IMR-90 (cell line): ENCODE results near the gene ZNF521. TPM values are rescaled to one million over a fixed set of nuclear protein-coding genes. Genes with fewer than 3 reads are reported as not detected.

ENCODE experiments used
- ATAC-seq: fragments of 200-7000 bp; cut with Tn5 transposase; 2 replicates; pipeline ENCODE4 v1.9.1; 2020; ENCODE audit warnings: low read depth, mild to moderate bottlenecking, moderate library complexity
- BruUV-seq: library from RNA; stranded (reverse); fragments of 400-500 nt; replicated peaks from 2 replicates; lab custom pipeline; 2021; lab: Mats Ljungman, UMichigan
- CTCF ChIA-PET: fragments of 300-600 bp; formaldehyde crosslinking; extraction: SDS; loops from one replicate; lab custom pipeline; 2021; ENCODE audit warnings: antibody characterized with exemption; lab: Yijun Ruan, JAX
- POLR2A ChIA-PET: fragments of 300-600 bp; sonication (Branson Sonifier 250); formaldehyde crosslinking; loops from one replicate; lab custom pipeline; 2022; ENCODE audit warnings: antibody characterized with exemption; ENCODE audit not compliant: unreplicated experiment; lab: Charles Lee
- DNase-seq: peaks from one replicate; pipeline ENCODE4 v3.0.0; 2013
- H2AFZ ChIP-seq: replicated peaks from 2 replicates; pipeline ENCODE3; 2013; ENCODE audit warnings: low read length, mild to moderate bottlenecking; ENCODE audit not compliant: poor library complexity
- H2AK5ac ChIP-seq: 2 replicates; pipeline ENCODE4 v1.6.1; 2013; ENCODE audit warnings: low read depth, low read length, inconsistent platforms
- H2AK9ac ChIP-seq: replicated peaks from 2 replicates; pipeline ENCODE3; 2013; ENCODE audit warnings: mild to moderate bottlenecking, low read depth, low read length, moderate library complexity; ENCODE audit not compliant: poor library complexity
- H2BK120ac ChIP-seq: 2 replicates; pipeline ENCODE4 v1.6.1; 2013; ENCODE audit warnings: low read depth, low read length, inconsistent platforms
- H2BK15ac ChIP-seq: 3 replicates; pipeline ENCODE4 v1.6.1; 2013; ENCODE audit warnings: low read depth, low read length, inconsistent platforms
- H2BK20ac ChIP-seq: 2 replicates; pipeline ENCODE4 v1.6.1; 2013; ENCODE audit warnings: low read depth, mild to moderate bottlenecking, inconsistent platforms, low read length, moderate library complexity
- H2BK5ac ChIP-seq: 2 replicates; pipeline ENCODE4 v1.6.1; 2013; ENCODE audit warnings: mild to moderate bottlenecking, low read depth, low read length, inconsistent platforms; ENCODE audit not compliant: poor library complexity, severe bottlenecking
- H3K14ac ChIP-seq: replicated peaks from 2 replicates; pipeline ENCODE4 v1.6.1; 2013; ENCODE audit warnings: low read depth, low read length, inconsistent platforms
- H3K18ac ChIP-seq: 2 replicates; pipeline ENCODE4 v1.6.1; 2013; ENCODE audit warnings: low read depth, low read length, control low read depth
- H3K23ac ChIP-seq: 2 replicates; pipeline ENCODE4 v1.6.1; 2013; ENCODE audit warnings: low read depth, low read length, inconsistent platforms
- H3K27ac ChIP-seq: 2 replicates; pipeline ENCODE4 v1.5.1; 2013; ENCODE audit warnings: mild to moderate bottlenecking, control low read depth, low read length; ENCODE audit not compliant: insufficient read depth
- H3K27me3 ChIP-seq: 2 replicates; pipeline ENCODE4 v1.6.1; 2013; ENCODE audit warnings: low read length; ENCODE audit not compliant: control insufficient read depth, insufficient read depth
- H3K36me3 ChIP-seq: 2 replicates; pipeline ENCODE4 v1.6.1; 2013; ENCODE audit warnings: low read length, mixed read lengths; ENCODE audit not compliant: control insufficient read depth, insufficient read depth
- H3K4ac ChIP-seq: 2 replicates; pipeline ENCODE4 v1.6.1; 2013; ENCODE audit warnings: low read depth, low read length, inconsistent platforms
- H3K4me1 ChIP-seq: 2 replicates; pipeline ENCODE4 v1.6.1; 2013; ENCODE audit warnings: low read length, mixed read lengths; ENCODE audit not compliant: control insufficient read depth, insufficient read depth
- H3K4me2 ChIP-seq: 2 replicates; pipeline ENCODE4 v1.6.1; 2013; ENCODE audit warnings: low read depth, mild to moderate bottlenecking, control low read depth, low read length, moderate library complexity
- H3K4me3 ChIP-seq: 2 replicates; pipeline ENCODE4 v1.5.1; 2013; ENCODE audit warnings: low read depth, mild to moderate bottlenecking, control low read depth, low read length, moderate library complexity; ENCODE audit not compliant: insufficient read depth
- H3K56ac ChIP-seq: 2 replicates; pipeline ENCODE4 v1.6.1; 2013; ENCODE audit warnings: low read length, inconsistent platforms; ENCODE audit not compliant: insufficient read depth; ENCODE audit errors: extremely low read depth
- H3K79me1 ChIP-seq, 2 experiments: 2 replicates each; pipeline ENCODE4 v1.6.1; 2013; ENCODE audit warnings: low read length in 2 of 2, inconsistent platforms in 1 of 2, low read depth in 1 of 2
- H3K9ac ChIP-seq: 2 replicates; pipeline ENCODE4 v1.6.1; 2013; ENCODE audit warnings: low read depth, low read length, control low read depth
- H3K9me1 ChIP-seq: 2 replicates; pipeline ENCODE4 v1.6.1; 2013; ENCODE audit warnings: low read length, inconsistent platforms; ENCODE audit not compliant: insufficient read depth
- H3K9me3 ChIP-seq: 2 replicates; pipeline ENCODE4 v1.6.1; 2013; ENCODE audit warnings: low read length; ENCODE audit not compliant: control insufficient read depth, insufficient read depth
- H4K20me1 ChIP-seq: 2 replicates; pipeline ENCODE4 v1.6.1; 2013; ENCODE audit warnings: low read length, inconsistent platforms; ENCODE audit not compliant: insufficient read depth
- H4K5ac ChIP-seq: 2 replicates; pipeline ENCODE4 v1.6.1; 2013; ENCODE audit warnings: mild to moderate bottlenecking, low read depth, low read length, control low read depth
- H4K8ac ChIP-seq, 2 experiments: 2 replicates each; pipeline ENCODE4 v1.6.1; 2013; ENCODE audit warnings: low read depth in 2 of 2, low read length in 2 of 2, control low read depth in 1 of 2, inconsistent platforms in 1 of 2
- H4K91ac ChIP-seq: 2 replicates; pipeline ENCODE4 v1.6.1; 2013; ENCODE audit warnings: low read depth, low read length, inconsistent platforms; ENCODE audit not compliant: insufficient read depth
- BHLHE40 ChIP-seq: fragments of 150-350 bp; IDR thresholded peaks from 2 replicates; pipeline ENCODE4 v1.6.1; 2016; ENCODE audit warnings: mild to moderate bottlenecking, low read depth, low read length
- CEBPB ChIP-seq: IDR thresholded peaks from 2 replicates; pipeline ENCODE4 v1.6.1; 2012; ENCODE audit warnings: low read depth, low read length, improper control_type of control experiment
- CHD1 ChIP-seq: IDR thresholded peaks from 2 replicates; pipeline ENCODE4 v1.6.1; 2012; ENCODE audit warnings: low read depth, low read length, improper control_type of control experiment
- FOS ChIP-seq: fragments of 150-350 bp; IDR thresholded peaks from 2 replicates; pipeline ENCODE4 v1.6.1; 2016; ENCODE audit warnings: low read depth, low read length
- MAFK ChIP-seq: IDR thresholded peaks from 2 replicates; pipeline ENCODE4 v1.6.1; 2012; ENCODE audit warnings: low read depth, low read length, improper control_type of control experiment
- MAZ ChIP-seq: IDR thresholded peaks from 2 replicates; pipeline ENCODE4 v1.6.1; 2012; ENCODE audit warnings: low read depth, mild to moderate bottlenecking, low read length, improper control_type of control experiment, moderate library complexity, borderline replicate concordance
- MXI1 ChIP-seq: IDR thresholded peaks from 2 replicates; pipeline ENCODE4 v1.6.1; 2012; ENCODE audit warnings: low read depth, mild to moderate bottlenecking, low read length, moderate library complexity, borderline replicate concordance
- NFE2L2 ChIP-seq: fragments of 150-350 bp; IDR thresholded peaks from 2 replicates; pipeline ENCODE4 v1.6.1; 2016; ENCODE audit warnings: low read depth, mild to moderate bottlenecking, low read length
- POLR2A ChIP-seq: IDR thresholded peaks from 2 replicates; pipeline ENCODE4 v1.6.1; 2012; ENCODE audit warnings: mild to moderate bottlenecking, low read depth, low read length
- RAD21 ChIP-seq: IDR thresholded peaks from 2 replicates; pipeline ENCODE4 v1.6.1; 2012; ENCODE audit warnings: low read length, improper control_type of control experiment
- RCOR1 ChIP-seq: IDR thresholded peaks from 2 replicates; pipeline ENCODE4 v1.6.1; 2012; ENCODE audit warnings: mild to moderate bottlenecking, low read length, improper control_type of control experiment; ENCODE audit not compliant: insufficient replicate concordance
- RFX5 ChIP-seq: IDR thresholded peaks from 2 replicates; pipeline ENCODE4 v1.8.0; 2012; ENCODE audit warnings: low read depth, mild to moderate bottlenecking, low read length, moderate library complexity
- SMC3 ChIP-seq: fragments of 150-350 bp; IDR thresholded peaks from 2 replicates; pipeline ENCODE4 v1.6.1; 2016; ENCODE audit warnings: low read depth, mild to moderate bottlenecking, antibody characterized with exemption, low read length, moderate library complexity
- WGBS, 2 experiments: methylation state at CpG; one replicate each; pipeline versions ENCODE4 v1.1.5 to v1.1.7; 2013; ENCODE audit warnings: missing lambda C conversion rate in 2 of 2; ENCODE audit not compliant: insufficient read length in 1 of 2; ENCODE audit errors: extremely low coverage in 2 of 2; 5-methylcytosine and 5-hydroxymethylcytosine counted together
- dilution Hi-C: fragments of 300-500 bp; cut with HindIII; formaldehyde crosslinking; loops from one replicate; pipeline ENCODE4 v1.14.3; 2018; ENCODE audit warnings: low sequenced_read_pairs; ENCODE audit not compliant: unreplicated experiment
- in situ Hi-C: fragments of 300-500 bp; cut with MboI; formaldehyde crosslinking; loops from 3 replicates; pipeline ENCODE4 v1.14.3; 2019; ENCODE audit warnings: low sequenced_read_pairs, inconsistent platforms, mixed read lengths
- intact Hi-C: fragments of 100-400 bp; cut with micrococcal nuclease; formaldehyde crosslinking; loops from 2 replicates; pipeline ENCODE4 v1.10.0; 2022
- polyA plus RNA-seq, 3 experiments: library from polyadenylated mRNA; depleted of rRNA; stranded (reverse); fragments of >200 nt; gene quantifications; 2 replicates each; pipeline ENCODE4 v1.2.3, GENCODE V29; 2012; ENCODE audit warnings: low replicate concordance in 1 of 3
- total RNA-seq: library from RNA; depleted of rRNA; stranded (reverse); fragments of >200 nt; gene quantifications from 2 replicates; pipeline ENCODE4 v1.2.3, GENCODE V29; 2012
- TF ChIP-seq, protein P1 (sequence below): conservative IDR thresholded peaks from 2 replicates; pipeline ENCODE4 v1.5.1; 2012; ENCODE audit warnings: mild to moderate bottlenecking, low read depth, low read length, improper control_type of control experiment
- TF ChIP-seq, protein P2 (sequence below): fragments of 150-350 bp; IDR thresholded peaks from 2 replicates; pipeline ENCODE4 v1.6.1; 2017; ENCODE audit warnings: mild to moderate bottlenecking, antibody characterized with exemption, low read length, low read depth
- TF ChIP-seq, protein P3 (sequence below): fragments of 150-350 bp; IDR thresholded peaks from 2 replicates; pipeline ENCODE4 v1.6.1; 2016; ENCODE audit warnings: low read depth, mild to moderate bottlenecking, low read length, moderate library complexity, borderline replicate concordance

The ZNF521 gene
- total and polyA plus RNA-seq, 2 of the 4 experiments (the other 2 are of a cell fraction): 21.5 to 59.3 TPM

DNA sequence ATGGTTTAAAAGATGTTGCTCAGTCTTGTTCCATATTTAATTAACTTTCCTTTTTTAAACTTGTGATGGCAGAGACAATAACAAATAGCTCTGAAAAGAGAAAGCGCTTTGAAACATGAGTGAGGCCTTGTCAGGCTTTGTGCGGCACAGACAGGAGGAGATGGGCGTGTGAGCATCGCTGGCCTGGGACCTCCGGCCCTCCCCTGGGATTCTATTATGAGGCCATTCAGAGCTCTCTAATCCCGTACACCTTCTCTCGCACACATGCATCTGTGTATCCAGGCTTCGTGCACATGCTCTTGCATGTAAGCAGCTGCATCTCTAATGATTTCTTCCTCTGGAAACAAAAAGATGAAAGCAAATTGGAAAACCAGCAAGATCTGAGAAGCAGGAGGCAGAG lies 313.7 kb downstream of the ZNF521 start:
- H4K91ac ChIP-seq: no peak overlapping the region
- H3K27ac ChIP-seq: no peak overlapping the region
- H3K4ac ChIP-seq: no peak overlapping the region
- no peaks in the 10 kb centered on the region for H3K36me3 ChIP-seq
- intact Hi-C loops (no loop called here), dilution Hi-C loops (no loop called here), in situ Hi-C loops (no loop called here)
- no peak overlapping the region for H2AFZ ChIP-seq
- H3K14ac ChIP-seq: no peak overlapping the region
- no peak overlapping the region for H3K9ac ChIP-seq
- no peak for DNase-seq
- no peaks in the 10 kb centered on the region; the same call in 1 of the 2 replicates for H3K4me1 ChIP-seq
- no peaks in the 10 kb centered on the region for H4K20me1 ChIP-seq
- BruUV-seq: no TSS peak
- CTCF ChIA-PET: interaction anchor here (1.6 kb wide), 1 partner anchor 15 kb away, joined by 3 read pairs; no protein-coding TSS in a partner anchor
- H2BK20ac ChIP-seq: no peak overlapping the region
- H2BK15ac ChIP-seq: no peak overlapping the region
- H3K79me1 ChIP-seq: no peaks in the 10 kb centered on the region
- TF ChIP-seq SMC3 (no peak), RAD21 (no peak), FOS (no peak), MAZ (no peak), MAFK (no peak), NFE2L2 (no peak), RFX5 (no peak), RCOR1 (no peak), MXI1 (no peak), CHD1 (no peak), POLR2A (no peak), CEBPB (no peak), BHLHE40 (no peak)
- TF ChIP-seq, protein P1, sequence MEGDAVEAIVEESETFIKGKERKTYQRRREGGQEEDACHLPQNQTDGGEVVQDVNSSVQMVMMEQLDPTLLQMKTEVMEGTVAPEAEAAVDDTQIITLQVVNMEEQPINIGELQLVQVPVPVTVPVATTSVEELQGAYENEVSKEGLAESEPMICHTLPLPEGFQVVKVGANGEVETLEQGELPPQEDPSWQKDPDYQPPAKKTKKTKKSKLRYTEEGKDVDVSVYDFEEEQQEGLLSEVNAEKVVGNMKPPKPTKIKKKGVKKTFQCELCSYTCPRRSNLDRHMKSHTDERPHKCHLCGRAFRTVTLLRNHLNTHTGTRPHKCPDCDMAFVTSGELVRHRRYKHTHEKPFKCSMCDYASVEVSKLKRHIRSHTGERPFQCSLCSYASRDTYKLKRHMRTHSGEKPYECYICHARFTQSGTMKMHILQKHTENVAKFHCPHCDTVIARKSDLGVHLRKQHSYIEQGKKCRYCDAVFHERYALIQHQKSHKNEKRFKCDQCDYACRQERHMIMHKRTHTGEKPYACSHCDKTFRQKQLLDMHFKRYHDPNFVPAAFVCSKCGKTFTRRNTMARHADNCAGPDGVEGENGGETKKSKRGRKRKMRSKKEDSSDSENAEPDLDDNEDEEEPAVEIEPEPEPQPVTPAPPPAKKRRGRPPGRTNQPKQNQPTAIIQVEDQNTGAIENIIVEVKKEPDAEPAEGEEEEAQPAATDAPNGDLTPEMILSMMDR: no peak
- TF ChIP-seq, protein P2, sequence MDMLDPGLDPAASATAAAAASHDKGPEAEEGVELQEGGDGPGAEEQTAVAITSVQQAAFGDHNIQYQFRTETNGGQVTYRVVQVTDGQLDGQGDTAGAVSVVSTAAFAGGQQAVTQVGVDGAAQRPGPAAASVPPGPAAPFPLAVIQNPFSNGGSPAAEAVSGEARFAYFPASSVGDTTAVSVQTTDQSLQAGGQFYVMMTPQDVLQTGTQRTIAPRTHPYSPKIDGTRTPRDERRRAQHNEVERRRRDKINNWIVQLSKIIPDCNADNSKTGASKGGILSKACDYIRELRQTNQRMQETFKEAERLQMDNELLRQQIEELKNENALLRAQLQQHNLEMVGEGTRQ: no peak
- TF ChIP-seq, protein P3, sequence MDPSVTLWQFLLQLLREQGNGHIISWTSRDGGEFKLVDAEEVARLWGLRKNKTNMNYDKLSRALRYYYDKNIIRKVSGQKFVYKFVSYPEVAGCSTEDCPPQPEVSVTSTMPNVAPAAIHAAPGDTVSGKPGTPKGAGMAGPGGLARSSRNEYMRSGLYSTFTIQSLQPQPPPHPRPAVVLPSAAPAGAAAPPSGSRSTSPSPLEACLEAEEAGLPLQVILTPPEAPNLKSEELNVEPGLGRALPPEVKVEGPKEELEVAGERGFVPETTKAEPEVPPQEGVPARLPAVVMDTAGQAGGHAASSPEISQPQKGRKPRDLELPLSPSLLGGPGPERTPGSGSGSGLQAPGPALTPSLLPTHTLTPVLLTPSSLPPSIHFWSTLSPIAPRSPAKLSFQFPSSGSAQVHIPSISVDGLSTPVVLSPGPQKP: no peak
- H3K18ac ChIP-seq: no peak overlapping the region
- H3K23ac ChIP-seq: no peak overlapping the region
- POLR2A ChIA-PET: no interaction called here
- H3K4me3 ChIP-seq: no peak overlapping the region
- no peak overlapping the region for H3K56ac ChIP-seq
- peaks cover 8% of the 10 kb centered on the region for H3K27me3 ChIP-seq
- no peak overlapping the region for H2AK9ac ChIP-seq
- no peak overlapping the region for H3K4me2 ChIP-seq
- WGBS, 2 experiments: 94% methylated on average over 7 of the region's 8 CpGs; no CpG with 5 or more reads in 1 of the 2 experiments
- H2AK5ac ChIP-seq: no peak overlapping the region
- H4K5ac ChIP-seq: no peak overlapping the region
- no peak for ATAC-seq
- no peak overlapping the region for H2BK120ac ChIP-seq
- H3K9me1 ChIP-seq: no peaks in the 10 kb centered on the region
- H2BK5ac ChIP-seq: no peak overlapping the region
- H3K9me3 ChIP-seq: no peaks in the 10 kb centered on the region
- no peak overlapping the region for H4K8ac ChIP-seq
